Measurements from ENCODE around the gene NARF.

GRCh38 chr17:82432017-82432416 is 26.5 kb upstream of the NARF start:
- no peak for TF ChIP-seq CTCF (IDR thresholded peaks at IDR 0.05)
- TF ChIP-seq SREBF2 (IDR thresholded peaks at IDR 0.05) = no peak
- TF ChIP-seq MYC (IDR thresholded peaks at IDR 0.05; ENCODE audit: borderline replicate concordance, low read length) = no peak
